HepG2 (cell line): ENCODE measurements around the gene PLK5. TPM values are rescaled to one million over a fixed set of nuclear protein-coding genes. Genes with fewer than 3 reads are reported as not detected.

ENCODE experiments used
- ATF1 ChIP-seq: IDR thresholded peaks from 2 replicates; pipeline ENCODE4 v1.6.1; 2016; ENCODE audit warnings: mild to moderate bottlenecking, control low read depth
- FIP1L1 ChIP-seq: fragments of 200-400 bp; formaldehyde crosslinking; IDR thresholded peaks from 2 replicates; pipeline ENCODE4 v1.6.1; 2018; ENCODE audit warnings: low read depth, mild to moderate bottlenecking, low read length, moderate library complexity, borderline replicate concordance; ENCODE audit not compliant: insufficient read depth
- GTF2F1 ChIP-seq: fragments of 150-350 bp; IDR thresholded peaks from 2 replicates; pipeline ENCODE4 v1.6.1; 2014; ENCODE audit warnings: low read length
- HOXA3 ChIP-seq: sonication (generic); formaldehyde crosslinking; IDR thresholded peaks from 2 replicates; pipeline ENCODE4 v1.5.0; 2020; ENCODE audit warnings: missing genetic modification reagents
- MAX ChIP-seq: IDR thresholded peaks from 2 replicates; pipeline ENCODE4 v1.6.1; 2012; ENCODE audit warnings: inconsistent platforms
- NRL ChIP-seq: sonication (generic); formaldehyde crosslinking; IDR thresholded peaks from 2 replicates; pipeline ENCODE4 v1.5.0; 2020; ENCODE audit warnings: missing genetic modification reagents, mild to moderate bottlenecking, moderate library complexity, borderline replicate concordance
- SOX5 ChIP-seq: IDR thresholded peaks from 2 replicates; pipeline ENCODE4 v1.6.1; 2016; ENCODE audit warnings: borderline replicate concordance
- SP140L ChIP-seq: sonication (generic); formaldehyde crosslinking; IDR thresholded peaks from 2 replicates; pipeline ENCODE4 v1.4.0; 2020; ENCODE audit warnings: missing genetic modification reagents, borderline replicate concordance
- TCF7L2 ChIP-seq: IDR thresholded peaks from 2 replicates; pipeline ENCODE4 v1.6.1; 2011; ENCODE audit warnings: mild to moderate bottlenecking, low read depth, low read length, moderate library complexity
- TEAD2 ChIP-seq: sonication (generic); formaldehyde crosslinking; IDR thresholded peaks from 2 replicates; pipeline ENCODE4 v1.9.0; 2021; ENCODE audit warnings: missing genetic modification reagents
- ZFP82 ChIP-seq: sonication (generic); formaldehyde crosslinking; IDR thresholded peaks from 2 replicates; pipeline ENCODE4 v1.5.1; 2020; ENCODE audit warnings: mild to moderate bottlenecking, missing genetic modification reagents, borderline replicate concordance
- ZFP91 ChIP-seq: sonication (generic); formaldehyde crosslinking; IDR thresholded peaks from 2 replicates; pipeline ENCODE4 v1.9.0; 2022; ENCODE audit warnings: missing genetic modification reagents, mild to moderate bottlenecking, borderline replicate concordance
- ZMAT3 ChIP-seq: sonication (generic); formaldehyde crosslinking; conservative IDR thresholded peaks from 2 replicates; pipeline ENCODE4 v1.7.0; 2021; ENCODE audit warnings: missing genetic modification reagents
- ZMYM2 ChIP-seq: sonication (generic); formaldehyde crosslinking; IDR thresholded peaks from 2 replicates; pipeline ENCODE4 v1.8.0; 2022; ENCODE audit warnings: mild to moderate bottlenecking, missing genetic modification reagents
- ZNF549 ChIP-seq: sonication (generic); formaldehyde crosslinking; IDR thresholded peaks from 2 replicates; pipeline ENCODE4 v1.5.0; 2020; ENCODE audit warnings: missing genetic modification reagents
- ZNF574 ChIP-seq: sonication (generic); formaldehyde crosslinking; IDR thresholded peaks from 2 replicates; pipeline ENCODE4 v1.4.0; 2020; ENCODE audit warnings: missing genetic modification reagents
- ZNF777 ChIP-seq: sonication (generic); formaldehyde crosslinking; IDR thresholded peaks from 2 replicates; pipeline ENCODE4 v1.4.0; 2020; ENCODE audit warnings: missing genetic modification reagents
- polyA plus RNA-seq, 8 experiments: library from polyadenylated mRNA; depleted of rRNA in 3 of 8; stranded (reverse) in 7 of 8; unstranded in 1 of 8; fragments of >200 nt; fragmentation: Illumina TruSeq in 4 of 8; extraction: Trizol in 4 of 8; gene quantifications; 2 replicates each; pipeline versions ENCODE4 v1.2.1 to v1.2.3, GENCODE V29; 2011 to 2016; ENCODE audit warnings: low read depth in 4 of 8, missing spikeins in 1 of 8, mixed read lengths in 1 of 8; ENCODE audit not compliant: insufficient read depth in 1 of 8
- total RNA-seq, 5 experiments: library from RNA; depleted of rRNA; stranded (reverse); fragments of >200 nt; fragmentation: Illumina TruSeq; extraction: Trizol; gene quantifications; 2 replicates each; pipeline ENCODE4 v1.2.3, GENCODE V29; 2016; ENCODE audit warnings: low read depth in 1 of 5

The PLK5 gene
- total and polyA plus RNA-seq, 2 of the 13 experiments (the other 11 are each of a cell fraction or from before 2014, with no cell fraction given): not detected

- TF ChIP-seq TCF7L2 (no peak), TEAD2 (CRISPR knock-in tag) (no peak), ZNF574 (CRISPR knock-in tag) (no peak), HOXA3 (CRISPR knock-in tag) (peak; percentile 36; the same call in 1 of the 2 replicates), SP140L (CRISPR knock-in tag) (no peak), FIP1L1 (no peak), MAX (0 out of 2 replicates have a peak, but pooled peaks have one; percentile 19), ZNF777 (CRISPR knock-in tag) (no peak), NRL (CRISPR knock-in tag) (no peak), ZMYM2 (no peak), ATF1 (CRISPR knock-in tag) (peak; percentile 49; the same call in 1 of the 2 replicates), SOX5 (CRISPR knock-in tag) (no peak), ZFP82 (CRISPR knock-in tag) (no peak), GTF2F1 (no peak), ZMAT3 (CRISPR knock-in tag) (no peak), ZNF549 (CRISPR knock-in tag) (no peak), ZFP91 (CRISPR knock-in tag) (peak; percentile 100)
Measured at GRCh38 chr19:1507763-1508506, 15.9 kb upstream of the PLK5 start (continued).
